Hepatocyte (in vitro differentiated cells): ENCODE results near the gene GOPC.

Source experiments
- CTCF ChIP-seq: fragments of 200-600 bp; sonication (generic); IDR thresholded peaks from 2 replicates; pipeline ENCODE4 v1.5.1; 2016; ENCODE audit warnings: antibody characterized with exemption, mild to moderate bottlenecking; ENCODE audit not compliant: poor library complexity
- EZH2 ChIP-seq: fragments of 200-600 bp; sonication (generic); IDR thresholded peaks from 2 replicates; pipeline ENCODE4 v1.6.1; 2016; ENCODE audit warnings: antibody characterized with exemption, mild to moderate bottlenecking, borderline replicate concordance

GRCh38 chr6:117617210-117618035 is 15.1 kb upstream of the GOPC start:
- TF ChIP-seq CTCF (no peak), EZH2 (no peak)
